GM18526 (cell line): ENCODE results near the gene AUP1.

Source experiments
- POLR2A ChIP-seq: IDR thresholded peaks from 3 replicates; pipeline ENCODE4 v1.6.1; 2011; ENCODE audit not compliant: insufficient read length; ENCODE audit errors: extremely low read depth

AUP1 gene

GRCh38 chr2:74562126-74562775 lies 32.7 kb upstream of the AUP1 start:
- no peak for TF ChIP-seq POLR2A

GRCh38 chr2:74560591-74560990 lies 31.1 kb upstream of the AUP1 start:
- no peak for TF ChIP-seq POLR2A

GRCh38 chr2:74559912-74560311 lies 30.4 kb upstream of the AUP1 start:
- TF ChIP-seq POLR2A = no peak

GRCh38 chr2:74558284-74559230 lies 29.1 kb upstream of the AUP1 start:
- no peak for TF ChIP-seq POLR2A

GRCh38 chr2:74556831-74557370 lies 27.4 kb upstream of the AUP1 start:
- TF ChIP-seq POLR2A = no peak

GRCh38 chr2:74556159-74556558 lies 26.7 kb upstream of the AUP1 start:
- TF ChIP-seq POLR2A = no peak

- TF ChIP-seq POLR2A = no peak
Measured at GRCh38 chr2:74555610-74556103, 26.2 kb upstream of the AUP1 start.

- TF ChIP-seq POLR2A = peak; percentile 21
Measured at GRCh38 chr2:74554820-74555531, 25.5 kb upstream of the AUP1 start.

GRCh38 chr2:74553892-74554819 lies 24.6 kb upstream of the AUP1 start, which contains the start of the genes DOK1 and LOXL3:
DOK1 (plus strand) TSS chr2:74554720; CDS start chr2:74554755, 35 bp downstream.
LOXL3 (minus strand) TSS chr2:74553942; CDS start chr2:74552634, 1,308 bp downstream.
- TF ChIP-seq POLR2A = peak; percentile 68

GRCh38 chr2:74552914-74553811 lies 23.7 kb upstream of the AUP1 start:
- TF ChIP-seq POLR2A = no peak

- TF ChIP-seq POLR2A = no peak
Measured at GRCh38 chr2:74551942-74552913, 22.7 kb upstream of the AUP1 start.

GRCh38 chr2:74551530-74551929 lies 22.0 kb upstream of the AUP1 start:
- no peak for TF ChIP-seq POLR2A

- TF ChIP-seq POLR2A = no peak
Measured at GRCh38 chr2:74550231-74550630, 20.7 kb upstream of the AUP1 start.
